Left lung (tissue), 14 donors: ENCODE data around the gene RHBDL2. TPM values are rescaled to one million over a fixed set of nuclear protein-coding genes. Genes with fewer than 3 reads are reported as not detected.
A peak's percentile ranks its signal among the peaks of the same experiment; 100 is the strongest.
"Not testable (repeated sequence)": the region's sequence is repeated elsewhere in the genome, so short reads cannot be mapped to it uniquely, and the experiment has no call there.

Experiments
- ATAC-seq: fragments of 200-7000 bp; cut with Tn5 transposase; one replicate; pipeline ENCODE4 v1.9.1; 2020; ENCODE audit warnings: moderate library complexity
- DNase-seq, 4 donors: peaks; one replicate each; pipeline ENCODE4 v3.0.0-alpha.2; 2013 to 2020
- H3K27ac ChIP-seq, 2 donors: fragments of 200-600 bp; sonication (generic) in 1 of 2; one replicate each; pipeline versions ENCODE4 v1.5.0 to v1.8.0; 2020 to 2021
- H3K27me3 ChIP-seq, 2 donors: fragments of 200-600 bp; sonication (generic) in 1 of 2; one replicate each; pipeline versions ENCODE4 v1.5.0 to v1.8.0; 2020 to 2021
- H3K36me3 ChIP-seq, 2 donors: fragments of 200-600 bp; sonication (generic) in 1 of 2; one replicate each; pipeline versions ENCODE4 v1.5.0 to v1.8.0; 2020 to 2021
- H3K4me1 ChIP-seq, 2 donors: fragments of 200-600 bp; one replicate each; pipeline ENCODE4 v1.8.0; 2021
- H3K4me3 ChIP-seq, 2 donors: fragments of 200-600 bp; sonication (generic) in 1 of 2; one replicate each; pipeline versions ENCODE4 v1.5.0 to v1.8.0; 2020 to 2021; ENCODE audit warnings: mild to moderate bottlenecking in 1 of 2
- H3K9me3 ChIP-seq, 2 donors: fragments of 200-600 bp; sonication (generic) in 1 of 2; one replicate each; pipeline versions ENCODE4 v1.5.0 to v1.8.0; 2020 to 2021
- intact Hi-C, 2 donors: fragments of 100-400 bp; cut with DNase I; formaldehyde crosslinking; loops; one replicate each; pipeline versions ENCODE4 v1.11.2 to v1.14.2; 2022
- long read RNA-seq, 12 donors: library from polyadenylated mRNA in 2 of 12; unstranded in 2 of 12; transcript quantifications; one replicate each; pipeline ENCODE4 v2.0.0 and lab custom pipeline, GENCODE V29; 2019 to 2026
- polyA plus RNA-seq, 6 donors: library from polyadenylated mRNA; unstranded; fragments of 120-200 nt; gene quantifications; one replicate each; pipeline ENCODE4 v1.2.1, GENCODE V29; 2013; ENCODE audit not compliant: insufficient read length in 6 of 6
- total RNA-seq, 2 donors: library from RNA; stranded (reverse); fragmentation: NEBNext Ultra II Directional; extraction: Animal tissue kit (Norgen Biotek cat#: 25700); gene quantifications; one replicate each; pipeline ENCODE4 v1.2.1, GENCODE V29; 2021
- TF ChIP-seq, protein P1 (sequence below), 2 donors: fragments of 200-600 bp; sonication (generic) in 1 of 2; IDR thresholded peaks; one replicate each; pipeline versions ENCODE4 v1.5.0 to v1.8.0; 2021; ENCODE audit warnings: antibody characterized with exemption in 2 of 2
- donor health status: DM: no; HTN: yes; CAD: no.
- donor health status: DM: no; HTN: no; CAD: no.

RHBDL2 gene
- total RNA-seq (1 to 10 TPM; 1.0 to 2.7 TPM), polyA plus RNA-seq (1 to 10 TPM; 1.3 to 2.2 (median 2.0) TPM)
- long read RNA-seq, donor 1: 0 reads
- long read RNA-seq, donor 2: 0 reads
- long read RNA-seq, donor 3: 0 reads
- long read RNA-seq, donor 4: 0 reads
- long read RNA-seq, donor 5, partial matches to known transcripts: 0 of 1 reads
- long read RNA-seq, donor 5, other reads (novel, unspliced or antisense): 0 of 1 reads
- long read RNA-seq, donor 6: 0 reads
- long read RNA-seq, donor 7: 0 reads
- long read RNA-seq, donor 8: 0 reads
- long read RNA-seq, donor 9: 0 reads
- long read RNA-seq, donor 10, partial matches to known transcripts: 0 of 1 reads
- long read RNA-seq, donor 10, other reads (novel, unspliced or antisense): 1 of 1 reads
- long read RNA-seq, donor 11: 0 reads
- long read RNA-seq, donor 12: 0 reads

DNA sequence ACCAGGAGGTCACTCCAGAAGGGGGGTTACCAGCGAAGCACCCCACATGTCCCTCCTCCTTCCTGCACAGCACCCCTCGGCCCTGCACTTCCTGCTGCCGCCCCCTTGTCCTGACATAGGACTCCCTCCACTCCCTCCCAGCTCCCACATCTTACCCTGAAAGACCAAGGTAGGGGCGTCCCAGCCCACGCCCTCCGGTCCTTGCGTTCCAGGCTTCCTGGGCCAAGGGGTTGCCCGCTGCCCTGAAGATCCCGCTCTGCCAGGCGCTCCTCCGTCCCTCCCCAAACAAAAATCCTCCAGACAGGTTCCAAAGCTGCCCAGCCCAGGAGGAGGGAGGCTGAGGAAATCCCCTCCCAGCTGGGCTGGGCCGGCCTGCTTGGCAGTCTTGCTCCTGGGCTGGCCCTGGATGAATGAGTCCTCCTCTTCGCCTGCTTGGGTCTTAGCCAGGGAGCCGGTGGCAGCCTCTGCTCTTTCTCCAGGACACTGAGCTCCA, at the start of gene RHBDL2:
Gene RHBDL2 (minus strand): TSS at position 304 of the 493 bp plus-strand sequence. CDS start 22,618 bp downstream, outside the sequence.
- Histone ChIP-seq H3K9me3 (no peaks in the 10 kb centered on the region), H3K36me3 (no peaks in the 10 kb centered on the region), H3K4me1 (no peaks in the 10 kb centered on the region), H3K4me3 (peak within 1 kb of the TSS; percentile 40 to 42), H3K27ac (no peak within 1 kb of the TSS), H3K27me3 (no peaks in the 10 kb centered on the region)
- peak; percentile 16 to 88 (median 66) for DNase-seq
- intact Hi-C loops: no loop called here
- TF ChIP-seq, protein P1, sequence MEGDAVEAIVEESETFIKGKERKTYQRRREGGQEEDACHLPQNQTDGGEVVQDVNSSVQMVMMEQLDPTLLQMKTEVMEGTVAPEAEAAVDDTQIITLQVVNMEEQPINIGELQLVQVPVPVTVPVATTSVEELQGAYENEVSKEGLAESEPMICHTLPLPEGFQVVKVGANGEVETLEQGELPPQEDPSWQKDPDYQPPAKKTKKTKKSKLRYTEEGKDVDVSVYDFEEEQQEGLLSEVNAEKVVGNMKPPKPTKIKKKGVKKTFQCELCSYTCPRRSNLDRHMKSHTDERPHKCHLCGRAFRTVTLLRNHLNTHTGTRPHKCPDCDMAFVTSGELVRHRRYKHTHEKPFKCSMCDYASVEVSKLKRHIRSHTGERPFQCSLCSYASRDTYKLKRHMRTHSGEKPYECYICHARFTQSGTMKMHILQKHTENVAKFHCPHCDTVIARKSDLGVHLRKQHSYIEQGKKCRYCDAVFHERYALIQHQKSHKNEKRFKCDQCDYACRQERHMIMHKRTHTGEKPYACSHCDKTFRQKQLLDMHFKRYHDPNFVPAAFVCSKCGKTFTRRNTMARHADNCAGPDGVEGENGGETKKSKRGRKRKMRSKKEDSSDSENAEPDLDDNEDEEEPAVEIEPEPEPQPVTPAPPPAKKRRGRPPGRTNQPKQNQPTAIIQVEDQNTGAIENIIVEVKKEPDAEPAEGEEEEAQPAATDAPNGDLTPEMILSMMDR (IDR thresholded peaks at IDR 0.05): no peak
- ATAC-seq: peak; percentile 99

GRCh38 chr1:38990738-38991637, 49.4 kb upstream of the RHBDL2 start, which contains the start of gene AKIRIN1:
Gene AKIRIN1, plus strand, starts transcription at chr1:38991276. Its CDS starts 105 bp downstream, at chr1:38991381.
- Histone ChIP-seq H3K36me3 (peaks cover 0 to 26% of the 10 kb centered on the region in 2 donors), H3K4me3 (peak within 1 kb of the TSS; percentile 92), H3K27me3 (no peaks in the 10 kb centered on the region), H3K9me3 (no peaks in the 10 kb centered on the region), H3K27ac (peak within 1 kb of the TSS; percentile 80 to 88), H3K4me1 (peaks cover 13 to 44% of the 10 kb centered on the region in 2 donors)
- peak; percentile 95 to 100 (median 98) for DNase-seq
- TF ChIP-seq, protein P1 (IDR thresholded peaks at IDR 0.05): peak in 1 of 2 donors; percentile 41
- peak; percentile 98 for ATAC-seq
- intact Hi-C loops: no loop called here

DNA sequence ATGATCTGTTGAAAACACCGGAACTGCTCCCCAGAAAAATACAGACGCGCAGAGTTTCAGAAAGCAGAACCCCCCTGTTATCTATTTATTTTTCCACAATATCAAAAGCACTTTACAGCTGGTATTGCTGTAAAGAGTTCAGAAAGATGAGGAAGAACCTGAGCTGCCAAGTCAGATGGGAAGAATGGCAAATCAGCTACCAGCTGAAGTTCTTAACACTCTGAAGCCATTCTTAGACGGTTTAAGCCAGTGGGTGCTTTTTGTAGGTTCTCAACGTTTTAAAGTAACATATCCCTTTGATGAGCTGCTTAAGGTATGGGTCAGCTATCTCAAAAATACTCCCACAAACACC, 48.7 kb upstream of the RHBDL2 start:
- no peaks in the 10 kb centered on the region for H3K27me3 ChIP-seq
- peak overlapping the region; percentile 80 to 88 for H3K27ac ChIP-seq
- peak; percentile 10 for ATAC-seq
- TF ChIP-seq, protein P1 (IDR thresholded peaks at IDR 0.05): no peak
- H3K9me3 ChIP-seq: no peaks in the 10 kb centered on the region
- peaks cover 13 to 42% of the 10 kb centered on the region in 2 donors for H3K4me1 ChIP-seq
- peak in 1 of 4 donors; percentile 31 for DNase-seq
- intact Hi-C loops: no loop called here
- H3K4me3 ChIP-seq: peak overlapping the region; percentile 92
- peaks cover 0 to 20% of the 10 kb centered on the region in 2 donors for H3K36me3 ChIP-seq

GRCh38 chr1:38989979-38990378, 48.3 kb upstream of the RHBDL2 start:
- DNase-seq (no peak), ATAC-seq (no peak)
- H3K9me3 ChIP-seq: no peaks in the 10 kb centered on the region
- H3K4me3 ChIP-seq: peak overlapping the region in 1 of 2 donors; percentile 92
- TF ChIP-seq, protein P1 (IDR thresholded peaks at IDR 0.05): no peak
- peak overlapping the region; percentile 80 to 88 for H3K27ac ChIP-seq
- H3K4me1 ChIP-seq: peaks cover 13 to 42% of the 10 kb centered on the region in 2 donors
- intact Hi-C loops: no loop called here
- H3K27me3 ChIP-seq: no peaks in the 10 kb centered on the region
- H3K36me3 ChIP-seq: peaks cover 0 to 16% of the 10 kb centered on the region in 2 donors

DNA sequence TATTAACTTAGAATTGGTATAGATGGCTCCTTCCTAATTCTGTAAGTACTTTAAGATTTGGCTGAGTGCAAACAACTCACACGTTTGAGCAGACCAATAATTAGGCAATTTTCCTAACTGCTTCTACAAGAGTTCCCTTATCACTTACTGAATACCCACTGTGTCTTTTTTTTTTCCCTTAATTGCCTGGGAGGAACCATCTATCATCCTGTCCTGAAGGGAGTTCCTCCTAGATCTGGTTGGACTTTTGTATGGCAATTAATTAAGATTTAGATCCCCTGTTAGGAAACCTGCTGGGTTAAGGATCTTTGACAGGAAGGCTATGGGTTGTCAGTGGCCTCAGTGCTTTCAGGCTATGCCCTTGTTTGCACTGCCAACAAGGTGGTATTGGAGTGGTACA, 37.8 kb upstream of the RHBDL2 start:
- ATAC-seq, H3K4me1 ChIP-seq, H3K36me3 ChIP-seq, H3K4me3 ChIP-seq, DNase-seq, H3K27ac ChIP-seq, intact Hi-C loops, H3K27me3 ChIP-seq: not testable (repeated sequence)
- peaks cover 0 to 14% of the 10 kb centered on the region in 2 donors for H3K9me3 ChIP-seq

- H3K27me3 ChIP-seq, intact Hi-C loops, H3K4me3 ChIP-seq, ATAC-seq, H3K4me1 ChIP-seq, H3K27ac ChIP-seq, DNase-seq, H3K36me3 ChIP-seq: not testable (repeated sequence)
- H3K9me3 ChIP-seq: peaks cover 0 to 14% of the 10 kb centered on the region in 2 donors
These were observed 36.6 kb upstream of the RHBDL2 start for GRCh38 chr1:38978245-38978542.

GRCh38 chr1:38977399-38978244, 36.0 kb upstream of the RHBDL2 start:
- H3K36me3 ChIP-seq, intact Hi-C loops, H3K27ac ChIP-seq, H3K4me1 ChIP-seq, H3K4me3 ChIP-seq, ATAC-seq, DNase-seq, H3K27me3 ChIP-seq: not testable (repeated sequence)
- peaks cover 0 to 14% of the 10 kb centered on the region in 2 donors for H3K9me3 ChIP-seq
